GM21619 (cell line): ENCODE data around the gene LMX1A.

Experiments
- ATAC-seq: cut with Tn5 transposase; IDR thresholded peaks from one replicate; pipeline ENCODE4 v1.9.1; 2021; ENCODE audit not compliant: unreplicated experiment

LMX1A gene

GRCh38 chr1:165355977-165356811 lies at the start of gene LMX1A:
Gene LMX1A (minus strand): TSS chr1:165356715. CDS start chr1:165355559, 1,156 bp downstream.
- ATAC-seq, result no peak

GRCh38 chr1:165403835-165404482 lies 47.4 kb upstream of the LMX1A start:
- ATAC-seq, result peak; percentile 82

- ATAC-seq, result no peak
These were observed 46.1 kb upstream of the LMX1A start for GRCh38 chr1:165402517-165403111.

- no peak for ATAC-seq
These were observed 41.4 kb upstream of the LMX1A start for GRCh38 chr1:165397944-165398343.

- no peak for ATAC-seq
These were observed 39.4 kb upstream of the LMX1A start for GRCh38 chr1:165395901-165396300.

- no peak for ATAC-seq
These were observed 39.0 kb upstream of the LMX1A start for GRCh38 chr1:165395478-165395877.

- ATAC-seq, result peak; percentile 98
These were observed 36.4 kb upstream of the LMX1A start for GRCh38 chr1:165392634-165393571.

GRCh38 chr1:165389609-165390008 lies 33.1 kb upstream of the LMX1A start:
- ATAC-seq, result no peak

- no peak for ATAC-seq
These were observed 31.4 kb upstream of the LMX1A start for GRCh38 chr1:165387961-165388360.

GRCh38 chr1:165387505-165387904 lies 31.0 kb upstream of the LMX1A start:
- no peak for ATAC-seq

GRCh38 chr1:165383599-165384405 lies 27.3 kb upstream of the LMX1A start:
- ATAC-seq, result no peak

GRCh38 chr1:165383067-165383466 lies 26.6 kb upstream of the LMX1A start:
- no peak for ATAC-seq

GRCh38 chr1:165381745-165382505 lies 25.4 kb upstream of the LMX1A start:
- no peak for ATAC-seq

GRCh38 chr1:165376811-165377311 lies 20.3 kb upstream of the LMX1A start:
- peak; percentile 12 for ATAC-seq

- ATAC-seq, result peak; percentile 53
These were observed 19.7 kb upstream of the LMX1A start for GRCh38 chr1:165376041-165376810.

GRCh38 chr1:165375623-165376022 lies 19.1 kb upstream of the LMX1A start:
- ATAC-seq, result no peak

- no peak for ATAC-seq
These were observed 15.2 kb upstream of the LMX1A start for GRCh38 chr1:165371588-165372225.
